Activated T-cell treated with anti-CD3 and anti-CD28 coated beads, Interleukin-2, amount 50 U/mL, for 1 hour (primary cell): ENCODE results near the gene TUBB1.

Experiments
- DNase-seq: peaks from one replicate; pipeline ENCODE4 v3.0.0-alpha.2; 2020

The TUBB1 gene

DNA sequence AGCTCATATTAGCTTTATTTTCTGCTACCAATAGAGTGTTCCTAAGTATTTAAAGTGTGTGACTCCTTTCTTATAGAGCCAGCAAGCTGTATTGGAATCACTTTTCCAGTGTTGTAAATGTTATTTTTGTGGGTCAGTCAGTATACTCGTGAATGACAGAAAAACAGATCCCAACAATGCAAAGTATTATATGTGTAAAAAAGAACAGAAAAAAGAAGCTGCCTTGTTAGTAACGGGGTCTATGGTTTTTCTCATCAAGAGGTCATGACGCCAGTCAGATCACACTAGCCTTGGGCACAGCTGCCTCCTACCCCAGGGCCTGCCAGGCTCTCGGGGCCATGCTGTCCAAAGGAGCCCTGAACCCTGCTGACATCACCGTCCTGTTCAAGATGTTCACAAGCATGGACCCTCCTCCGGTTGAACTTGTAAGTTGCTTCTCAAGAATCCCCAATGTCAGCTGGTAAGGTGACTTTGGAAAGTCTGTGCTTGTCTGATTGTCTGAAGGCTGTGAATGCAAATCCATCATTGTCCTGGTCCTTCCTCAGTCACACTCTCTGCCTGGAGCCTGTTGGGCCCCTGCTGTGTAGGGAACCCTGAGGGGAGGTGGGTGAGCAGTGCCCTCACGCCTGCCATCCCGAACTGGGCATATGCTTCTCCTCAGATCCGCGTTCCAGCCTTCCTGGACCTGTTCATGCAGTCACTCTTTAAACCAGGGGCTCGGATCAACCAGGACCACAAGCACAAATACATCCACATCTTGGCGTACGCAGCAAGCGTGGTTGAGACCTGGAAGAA is 28.4 kb upstream of the TUBB1 start:
- no peak for DNase-seq

DNA sequence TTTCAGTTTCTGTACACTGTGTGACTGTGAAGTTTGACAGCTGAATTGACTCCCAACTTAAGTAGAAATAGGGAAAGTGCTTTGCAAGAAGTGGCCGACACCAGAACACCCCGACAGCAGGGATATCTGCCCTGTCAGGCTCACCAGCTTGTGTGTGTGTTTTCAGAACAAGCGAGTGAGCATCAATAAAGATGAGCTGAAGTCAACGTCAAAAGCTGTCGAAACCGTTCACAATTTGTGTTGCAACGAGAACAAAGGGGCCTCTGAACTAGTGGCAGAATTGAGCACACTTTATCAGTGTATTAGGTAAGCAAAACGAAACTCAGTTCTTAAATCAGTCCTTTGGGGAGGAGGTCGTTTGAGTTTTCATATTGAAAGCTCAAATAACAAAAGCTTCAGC is 27.5 kb upstream of the TUBB1 start:
- no peak for DNase-seq

DNA sequence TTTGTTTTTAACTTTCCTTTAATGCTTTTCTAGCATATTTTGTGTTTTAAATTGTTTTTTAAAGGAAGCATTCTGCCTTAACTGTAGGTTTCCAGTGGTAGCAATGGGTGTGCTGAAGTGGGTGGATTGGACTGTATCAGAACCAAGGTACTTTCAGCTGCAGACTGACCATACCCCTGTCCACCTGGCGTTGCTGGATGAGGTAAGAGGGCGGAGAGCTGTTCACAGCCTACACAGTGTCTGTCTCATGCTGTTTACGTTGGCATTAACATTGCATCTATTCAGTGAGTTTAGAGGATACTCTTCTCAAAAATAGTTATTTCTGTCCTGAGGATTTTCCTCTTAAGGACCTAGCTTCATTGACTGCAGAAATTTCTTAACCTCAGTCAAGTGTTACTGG is 26.3 kb upstream of the TUBB1 start:
- no peak for DNase-seq

DNA sequence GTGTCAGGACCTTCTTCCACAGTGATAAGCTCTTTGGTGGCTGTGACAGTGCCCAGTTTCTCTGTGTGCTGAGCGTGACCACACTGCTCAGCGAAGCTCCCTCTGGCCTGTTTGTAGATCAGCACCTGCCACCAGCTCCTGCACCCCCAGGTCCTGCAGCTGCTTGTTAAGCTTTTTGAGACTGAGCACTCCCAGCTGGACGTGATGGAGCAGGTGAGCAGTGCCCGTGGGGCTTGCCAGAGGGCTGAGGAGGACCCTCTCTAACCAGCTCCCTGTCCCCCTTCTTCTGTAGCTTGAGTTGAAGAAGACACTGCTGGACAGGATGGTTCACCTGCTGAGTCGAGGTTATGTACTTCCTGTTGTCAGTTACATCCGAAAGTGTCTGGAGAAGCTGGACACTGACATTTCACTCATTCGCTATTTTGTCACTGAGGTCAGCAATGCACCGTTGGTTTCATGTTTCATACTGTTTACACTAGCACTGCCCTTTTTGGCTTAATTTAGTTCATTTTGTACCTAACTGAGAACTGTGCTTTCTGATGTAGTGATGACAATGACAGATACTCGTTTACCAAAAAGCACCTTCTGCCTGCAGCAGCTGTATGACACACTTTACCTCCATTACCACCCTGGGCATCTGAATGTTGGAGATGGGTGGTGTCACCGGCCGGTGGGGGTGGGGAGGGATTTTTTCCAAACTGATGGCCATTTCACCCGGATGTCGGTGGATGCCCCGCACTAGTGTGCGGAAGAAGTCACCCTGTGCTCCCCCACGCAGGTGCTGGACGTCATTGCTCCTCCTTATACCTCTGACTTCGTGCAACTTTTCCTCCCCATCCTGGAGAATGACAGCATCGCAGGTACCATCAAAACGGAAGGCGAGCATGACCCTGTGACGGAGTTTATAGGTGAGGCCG is 25.6 kb upstream of the TUBB1 start:
- DNase-seq: no peak

DNA sequence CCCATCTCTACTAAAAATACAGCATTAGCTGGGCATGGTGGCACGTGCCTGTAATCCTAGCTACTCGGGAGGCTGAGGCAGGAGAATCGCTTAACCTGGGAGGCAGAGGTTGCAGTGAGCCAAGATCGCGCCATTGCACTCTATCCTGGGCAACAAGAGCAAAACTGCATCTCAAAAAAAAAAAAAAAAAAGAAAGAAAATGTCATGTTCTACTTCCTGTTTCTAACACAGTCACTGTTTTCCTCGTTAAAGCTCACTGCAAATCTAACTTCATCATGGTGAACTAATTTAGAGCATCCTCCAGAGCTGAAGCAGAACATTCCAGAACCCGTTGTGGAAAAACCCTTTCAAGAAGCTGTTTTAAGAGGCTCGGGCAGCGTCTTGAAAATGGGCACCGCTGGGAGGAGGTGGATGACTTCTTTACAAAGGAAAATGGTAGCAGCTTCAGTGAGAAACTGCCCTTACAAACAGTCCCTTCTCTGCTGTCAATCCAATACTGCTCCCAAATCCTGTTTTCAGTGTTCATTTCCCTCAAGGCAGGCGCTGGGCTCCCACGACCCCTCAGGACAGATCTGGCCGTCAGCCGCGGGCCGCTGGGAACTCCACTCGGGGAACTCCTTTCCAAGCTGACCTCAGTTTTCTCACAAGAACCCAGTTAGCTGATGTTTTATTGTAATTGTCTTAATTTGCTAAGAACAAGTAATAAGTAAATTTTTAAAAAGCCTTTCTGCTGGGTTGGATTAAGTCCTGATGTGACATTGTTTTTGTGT is 24.7 kb upstream of the TUBB1 start:
- DNase-seq: no peak

DNA sequence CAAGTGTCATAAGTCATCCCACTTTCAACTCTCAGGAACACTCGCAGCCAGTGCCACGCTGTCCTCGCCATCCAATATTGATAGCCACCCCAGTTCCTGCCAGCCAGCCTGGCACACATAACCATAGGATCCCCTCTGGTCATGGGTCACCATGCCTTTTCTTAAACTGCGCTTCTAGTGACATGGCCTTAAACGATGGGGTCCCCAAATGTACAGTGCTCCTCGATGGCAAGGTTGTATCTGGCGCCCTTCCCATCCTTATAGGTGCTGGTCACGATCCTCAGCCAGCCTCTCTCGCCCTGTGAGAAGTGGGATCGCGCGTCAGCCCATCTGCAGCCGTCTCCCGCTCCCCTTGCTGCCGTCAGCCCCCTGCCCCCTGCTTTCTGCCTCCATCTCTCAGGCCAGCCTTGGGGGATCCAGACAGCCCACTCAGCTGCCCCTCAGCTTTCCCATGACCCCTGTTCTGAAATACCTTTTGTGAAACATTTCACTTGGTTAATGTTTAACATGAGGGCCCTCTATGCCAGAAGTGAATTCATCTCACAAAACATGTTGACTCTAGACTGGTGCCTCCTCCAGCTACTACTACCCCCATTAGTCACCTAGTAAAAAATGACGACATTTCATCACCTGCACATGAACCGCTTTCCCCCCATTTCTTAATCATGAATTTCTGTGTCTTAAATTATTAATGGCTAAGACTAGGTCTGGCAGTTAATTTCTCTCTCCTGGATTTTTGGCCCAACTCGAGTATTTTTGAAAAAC is 23.6 kb upstream of the TUBB1 start:
- DNase-seq: no peak

DNA sequence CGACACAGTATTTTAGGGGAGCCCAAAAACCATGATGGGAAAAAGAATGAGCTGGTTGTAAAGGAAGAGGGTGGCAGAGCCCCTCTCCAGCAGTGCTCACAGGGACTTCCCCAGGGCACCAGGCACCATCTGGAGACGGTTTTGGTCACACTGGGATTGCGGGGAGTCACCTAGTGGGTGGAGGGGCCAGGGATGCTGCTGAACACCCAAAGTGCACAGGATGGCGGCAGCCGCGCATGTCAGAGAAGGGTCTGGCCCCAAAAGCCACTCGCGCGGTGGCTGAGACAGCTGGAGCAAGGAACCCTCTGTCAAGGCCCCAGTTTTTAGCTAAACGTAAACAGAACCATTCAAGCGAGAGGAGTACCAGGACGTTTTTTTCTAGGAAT is 23.0 kb upstream of the TUBB1 start:
- no peak for DNase-seq

DNA sequence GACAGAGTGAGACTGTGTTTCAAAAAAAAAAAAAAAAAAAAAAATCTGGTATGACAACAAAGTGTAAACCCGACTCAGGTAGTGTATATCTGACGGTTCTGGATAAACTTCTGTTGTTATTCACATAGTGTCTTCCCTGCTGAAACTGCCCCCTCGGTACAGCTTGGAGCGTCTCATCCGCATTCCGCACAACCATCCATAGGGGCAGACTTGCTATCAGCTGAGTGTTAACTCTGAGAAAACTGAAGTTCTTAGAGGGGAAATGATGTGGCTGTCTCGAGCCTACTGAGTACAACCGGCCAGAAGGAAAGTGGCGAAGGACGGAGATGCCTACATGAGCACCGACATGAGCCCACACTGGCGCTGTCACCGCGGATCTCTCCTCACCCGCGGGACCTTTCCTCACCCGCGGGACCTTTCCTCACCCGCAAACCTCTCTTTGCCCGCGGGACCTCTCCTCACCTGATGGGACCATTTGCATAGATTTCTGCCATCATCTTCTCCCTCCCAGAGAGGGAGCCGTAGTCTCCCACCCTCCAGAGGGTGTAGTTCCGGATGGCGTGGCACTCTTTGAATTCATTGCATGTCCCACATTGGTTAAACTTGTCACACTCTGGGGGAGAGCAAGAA is 22.0 kb upstream of the TUBB1 start:
- no peak for DNase-seq

DNA sequence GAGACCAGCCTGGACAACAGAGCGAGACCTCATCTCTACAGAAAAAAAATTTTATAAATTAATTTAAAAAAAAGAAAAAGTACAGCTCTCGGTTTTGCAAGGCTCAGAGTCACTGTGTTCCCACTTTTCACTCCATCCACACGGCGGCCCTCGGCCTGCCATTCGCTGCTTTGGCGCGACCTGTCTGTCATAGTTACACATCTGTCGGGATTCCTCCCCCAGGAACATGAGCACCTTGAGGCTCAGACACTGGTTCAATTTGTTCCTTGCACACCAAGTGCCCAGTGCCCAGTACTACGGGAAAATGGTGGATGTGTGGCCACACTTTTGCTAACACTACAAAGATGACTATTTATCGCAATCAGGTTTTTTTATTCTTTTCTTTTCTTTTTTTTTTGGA is 20.6 kb upstream of the TUBB1 start:
- DNase-seq: no peak

DNA sequence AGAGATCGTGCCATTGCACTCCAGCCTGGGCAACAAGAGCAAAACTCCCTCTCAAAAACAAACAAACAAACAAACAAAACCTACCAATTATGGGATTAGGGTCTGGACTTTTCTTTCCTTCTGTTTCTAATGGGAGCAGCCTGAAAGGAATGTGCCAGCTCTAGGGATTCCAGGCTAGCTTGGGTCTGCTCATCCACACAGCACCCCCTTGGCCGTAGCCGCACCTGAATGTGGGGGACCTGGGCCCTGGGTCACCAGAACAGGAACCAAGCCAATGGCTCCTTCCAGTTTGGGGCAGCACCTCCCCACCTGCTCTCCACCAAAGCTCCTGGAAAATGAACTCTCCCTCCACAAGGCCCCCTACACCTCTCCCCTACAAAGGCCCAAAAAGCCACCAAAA is 18.9 kb upstream of the TUBB1 start:
- no peak for DNase-seq

DNA sequence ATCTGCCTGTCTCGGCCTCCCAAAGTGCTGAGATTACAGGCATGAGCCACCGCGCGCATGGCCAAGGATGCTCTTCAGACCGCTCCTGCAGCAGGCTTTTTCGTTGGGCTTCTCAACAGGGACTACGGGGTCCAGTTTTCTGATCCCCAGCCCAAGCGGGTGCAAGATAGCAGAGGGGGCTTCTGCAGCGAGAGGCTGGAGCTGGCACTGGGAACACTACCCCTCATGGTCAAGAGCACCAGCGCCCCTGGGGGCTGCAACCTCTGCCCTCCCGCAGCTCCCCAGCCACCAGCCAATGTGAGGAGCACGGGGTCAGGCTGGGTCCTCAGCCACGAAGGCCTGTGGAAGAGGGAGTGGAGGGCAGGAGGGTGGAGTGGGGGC is 18.2 kb upstream of the TUBB1 start:
- DNase-seq: no peak

DNA sequence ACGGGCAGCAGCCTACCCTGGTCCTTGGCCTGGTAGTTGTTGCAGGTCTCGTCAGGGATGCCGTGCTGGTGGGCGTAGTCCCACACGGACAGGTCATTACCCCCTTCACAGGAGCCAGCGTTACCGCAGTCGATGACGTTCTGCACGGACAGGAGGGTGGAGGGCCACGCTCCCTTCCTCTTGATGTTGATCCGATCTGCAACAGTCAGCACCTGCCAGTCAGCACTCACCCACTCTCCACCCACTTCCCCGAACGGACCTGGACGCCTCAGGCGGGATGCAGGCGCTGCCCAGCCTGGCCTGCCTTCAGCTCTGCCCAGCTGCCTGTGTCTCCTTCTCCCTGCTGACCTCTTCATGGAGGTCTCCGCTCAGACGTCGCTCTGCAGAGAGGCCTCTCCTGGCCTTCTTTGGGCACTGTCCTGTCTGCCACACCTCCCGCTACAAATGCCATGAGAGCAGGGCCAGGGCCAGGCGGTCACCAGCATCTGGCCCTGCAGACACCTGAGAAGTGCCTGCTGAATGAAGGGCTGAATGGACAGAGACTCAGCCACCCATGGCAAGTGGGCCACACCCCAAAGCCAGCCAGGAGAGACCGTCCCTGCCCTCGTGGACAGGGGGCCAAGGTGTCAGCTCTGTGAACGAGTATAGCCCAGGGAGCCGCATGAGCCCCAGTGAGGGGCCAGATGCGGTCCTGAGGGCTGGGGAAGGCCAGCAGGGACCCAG is 17.6 kb upstream of the TUBB1 start:
- DNase-seq: no peak

DNA sequence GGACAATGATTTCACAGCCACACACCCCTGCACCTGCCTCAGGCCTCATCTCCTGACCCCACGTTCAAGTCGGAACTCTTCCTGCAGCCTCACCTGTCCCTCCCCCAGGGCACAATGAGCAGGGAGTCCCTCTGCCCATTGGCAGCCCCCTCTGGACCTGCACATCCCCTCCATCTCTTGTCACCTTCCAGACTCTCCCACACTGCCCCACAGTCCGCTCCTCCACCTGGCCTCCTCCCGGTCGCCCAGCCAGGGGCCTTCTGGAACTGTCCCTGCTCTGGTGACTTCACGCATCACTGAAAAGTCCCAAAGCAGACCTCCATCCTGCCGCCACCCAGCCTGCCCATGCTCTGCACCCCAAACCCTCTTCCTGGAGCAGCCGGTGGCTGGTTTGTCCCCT is 16.8 kb upstream of the TUBB1 start:
- DNase-seq: no peak

DNA sequence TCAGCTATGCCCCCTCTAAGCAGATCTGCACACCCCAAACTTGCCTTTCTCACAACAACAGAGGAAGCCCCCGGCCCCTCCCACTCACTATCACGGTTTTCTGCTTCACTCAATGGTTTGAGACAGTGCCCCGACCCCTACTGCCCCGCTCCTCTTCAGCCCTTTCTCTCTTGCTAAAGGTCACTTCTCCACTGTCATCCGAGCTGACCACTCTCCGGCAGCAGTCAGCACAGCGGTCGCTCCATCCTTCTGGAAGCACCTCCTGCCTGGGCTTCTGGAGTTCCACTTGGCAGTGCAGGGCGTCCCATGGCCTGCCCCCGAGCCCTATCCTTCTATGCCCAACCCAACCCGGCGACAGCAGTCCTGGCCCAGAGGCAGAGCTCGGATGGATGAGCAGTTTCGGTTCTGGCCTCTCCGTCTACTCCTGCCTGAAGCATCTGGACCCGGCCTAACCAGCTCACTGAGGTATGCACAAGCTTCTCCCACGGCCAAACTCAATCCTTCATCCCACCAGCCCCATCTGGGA is 16.3 kb upstream of the TUBB1 start:
- no peak for DNase-seq

DNA sequence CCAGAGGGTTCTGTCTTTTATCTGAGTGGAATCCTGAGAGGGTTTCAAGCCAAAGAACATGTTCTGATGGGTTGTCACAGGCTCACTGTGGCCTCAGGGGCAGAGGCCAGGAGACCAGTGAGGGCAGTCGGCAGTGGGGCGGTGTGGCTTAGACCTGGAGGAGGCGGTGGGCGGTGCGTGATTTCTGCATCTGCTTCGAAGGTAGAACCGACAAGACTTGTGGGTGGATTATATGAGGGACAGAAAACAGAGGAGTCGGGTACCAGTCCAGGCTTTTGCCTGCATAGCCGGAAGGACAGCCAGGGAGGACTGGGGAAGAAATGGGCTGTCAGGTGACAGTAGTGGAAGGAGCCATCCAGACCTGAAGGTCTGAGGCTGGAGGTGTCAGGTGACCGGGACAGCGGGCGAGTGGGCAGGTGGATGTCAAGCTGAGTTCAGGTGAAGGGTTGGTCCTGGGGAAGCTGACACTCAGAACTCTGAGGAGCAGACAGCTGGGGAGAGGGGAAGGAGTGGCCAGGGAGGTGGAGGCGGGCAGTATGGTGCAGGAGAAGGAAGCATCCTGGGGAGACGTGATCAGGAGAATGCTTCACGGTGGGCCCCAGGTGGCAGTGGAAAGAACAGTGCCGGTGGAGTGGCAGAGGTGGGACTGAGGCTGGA is 15.3 kb upstream of the TUBB1 start:
- peak; percentile 13 for DNase-seq

DNA sequence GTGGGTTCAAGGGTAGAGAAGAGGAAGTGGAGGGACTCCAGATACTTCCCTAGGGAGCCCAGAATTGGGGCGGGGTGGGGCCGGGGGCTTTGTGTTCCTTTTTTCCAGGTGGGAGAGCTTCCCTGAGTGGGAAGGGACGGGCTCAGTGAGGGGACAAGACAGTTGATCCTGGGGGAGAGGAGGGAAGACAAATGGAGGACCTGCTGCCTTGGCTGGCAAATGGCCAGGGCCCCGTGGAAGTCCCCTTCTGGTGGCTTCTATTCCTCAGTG is 14.8 kb upstream of the TUBB1 start:
- DNase-seq: peak; percentile 62

DNA sequence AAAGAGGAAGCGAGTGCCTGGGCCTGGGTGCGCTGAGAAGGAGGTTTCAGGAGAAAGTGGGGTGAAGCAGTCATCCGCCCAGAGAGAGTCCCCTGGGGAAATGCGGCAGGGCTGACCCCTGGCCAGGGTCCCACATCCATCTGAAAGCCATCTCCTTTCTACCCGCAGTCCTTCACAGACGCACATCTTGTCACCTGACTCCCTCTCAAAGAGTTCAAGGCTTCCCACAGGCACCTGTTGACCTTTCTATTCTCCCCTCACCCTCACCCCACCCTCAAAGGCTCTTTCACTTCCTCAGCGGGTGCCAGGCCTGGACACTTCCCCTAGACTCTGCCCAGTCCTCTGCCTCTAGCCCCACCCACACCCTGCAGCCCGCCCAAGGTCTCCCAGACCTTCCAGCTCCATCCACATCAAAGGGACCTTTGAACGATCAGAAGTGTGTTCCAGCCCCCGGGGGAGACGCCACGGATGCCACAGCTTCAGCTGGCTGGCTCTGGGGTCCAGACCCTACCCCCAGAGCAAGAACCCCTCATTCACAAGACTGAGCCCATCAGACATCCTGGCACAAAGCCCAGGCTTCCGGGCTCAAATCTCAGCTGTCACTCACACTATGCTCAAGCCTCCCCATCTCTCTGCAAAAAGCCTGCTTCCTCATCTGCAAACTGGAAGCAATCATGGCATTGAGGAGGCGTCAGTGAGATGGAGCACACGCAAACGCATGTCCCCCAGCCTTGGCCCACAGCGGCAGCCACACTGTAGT is 14.3 kb upstream of the TUBB1 start:
- peak; percentile 52 for DNase-seq

DNA sequence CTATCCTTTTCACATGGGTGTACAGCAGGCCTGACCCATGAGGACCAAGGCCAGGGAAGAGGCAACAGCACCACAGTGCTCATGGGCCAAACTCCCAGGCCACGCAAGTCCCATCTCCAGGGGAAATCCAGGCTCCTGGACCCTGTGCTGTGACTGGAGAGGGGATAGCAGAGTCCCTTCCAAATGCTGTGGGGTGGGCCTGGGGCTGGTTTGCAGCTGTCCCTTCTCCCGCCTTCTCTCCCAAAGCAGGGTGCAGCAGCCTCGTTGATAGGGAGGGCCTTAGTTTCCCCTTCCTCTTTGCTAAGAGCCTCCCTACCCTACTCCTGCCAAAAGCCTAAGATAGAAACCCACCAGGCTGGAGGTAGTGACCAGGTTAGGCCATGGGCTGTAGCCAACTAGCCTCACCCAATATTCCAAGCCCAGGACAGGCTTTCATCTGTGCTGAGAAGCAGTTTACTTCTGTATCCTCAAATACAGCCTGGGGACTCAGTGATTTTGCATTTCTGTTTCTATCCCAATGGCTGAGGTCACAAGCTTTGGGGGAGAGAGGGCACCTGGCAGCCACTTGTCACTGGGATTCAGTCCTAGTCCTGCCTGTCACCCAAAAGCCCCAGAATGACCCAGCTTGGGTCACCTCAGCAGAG is 13.6 kb upstream of the TUBB1 start:
- no peak for DNase-seq

DNA sequence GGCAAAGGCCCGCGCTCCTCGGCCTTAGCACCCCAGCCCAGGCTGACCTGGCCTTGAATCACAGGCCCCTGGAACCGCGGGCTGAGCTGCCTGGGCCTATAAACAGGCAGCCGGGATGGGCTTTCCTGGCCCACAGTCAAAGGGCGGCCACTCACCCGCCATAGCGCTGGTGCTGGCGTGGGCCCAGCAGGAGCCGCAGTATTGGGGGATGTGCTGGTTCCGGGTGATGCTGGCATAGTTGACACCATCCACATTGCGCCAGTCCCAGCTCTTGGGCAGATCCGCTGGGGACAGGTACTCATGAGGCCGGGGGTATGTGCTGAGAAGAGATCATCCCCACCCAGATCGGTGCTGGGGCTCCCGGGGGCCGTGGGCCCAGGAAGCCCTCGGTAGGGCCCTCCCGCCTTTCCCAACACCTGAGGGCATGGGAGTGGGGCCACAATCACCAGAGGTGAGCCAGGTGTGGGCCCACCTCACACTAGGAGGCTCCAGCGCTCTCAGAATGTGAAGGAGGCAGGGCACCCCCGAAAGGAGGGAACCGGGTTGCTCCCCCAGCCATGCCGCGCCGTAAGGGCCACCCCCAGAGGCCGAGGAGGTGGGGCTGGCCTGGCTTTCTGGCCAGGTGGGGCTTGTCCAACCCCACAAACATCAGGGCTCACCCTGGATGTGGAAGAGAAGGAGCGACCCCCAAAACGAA is 12.9 kb upstream of the TUBB1 start:
- no peak for DNase-seq
